H7 (cell line): ENCODE results near the gene ADORA3. TPM values are rescaled to one million over a fixed set of nuclear protein-coding genes. Genes with fewer than 3 reads are reported as not detected.
A peak's percentile ranks its signal among the peaks of the same experiment; 100 is the strongest.
"Not testable (repeated sequence)": the region's sequence is repeated elsewhere in the genome, so short reads cannot be mapped to it uniquely, and the experiment has no call there.

Experiments used
- DNase-seq: peaks from one replicate; pipeline ENCODE4 v3.0.0; 2012
- H3K27me3 ChIP-seq: 2 replicates; pipeline ENCODE4 v1.6.0; 2011; ENCODE audit warnings: mild to moderate bottlenecking, low read length; ENCODE audit not compliant: control insufficient read depth, insufficient read depth
- H3K36me3 ChIP-seq: replicated peaks from 2 replicates; pipeline ENCODE4 v1.5.1; 2011; ENCODE audit warnings: low read length; ENCODE audit not compliant: control insufficient read depth, insufficient read depth
- H3K4me3 ChIP-seq: 2 replicates; pipeline ENCODE4 v1.5.1; 2011; ENCODE audit warnings: low read depth, mild to moderate bottlenecking, control low read depth, low read length, moderate library complexity; ENCODE audit not compliant: insufficient read depth
- total RNA-seq: library from RNA; depleted of rRNA; stranded (reverse); fragments of >200 nt; shearing (Covaris generic); gene quantifications from 2 replicates; pipeline ENCODE4 v1.2.3, GENCODE V29; 2014; rRNA removed

Gene ADORA3
- not detected in 2 replicates for total RNA-seq

DNA sequence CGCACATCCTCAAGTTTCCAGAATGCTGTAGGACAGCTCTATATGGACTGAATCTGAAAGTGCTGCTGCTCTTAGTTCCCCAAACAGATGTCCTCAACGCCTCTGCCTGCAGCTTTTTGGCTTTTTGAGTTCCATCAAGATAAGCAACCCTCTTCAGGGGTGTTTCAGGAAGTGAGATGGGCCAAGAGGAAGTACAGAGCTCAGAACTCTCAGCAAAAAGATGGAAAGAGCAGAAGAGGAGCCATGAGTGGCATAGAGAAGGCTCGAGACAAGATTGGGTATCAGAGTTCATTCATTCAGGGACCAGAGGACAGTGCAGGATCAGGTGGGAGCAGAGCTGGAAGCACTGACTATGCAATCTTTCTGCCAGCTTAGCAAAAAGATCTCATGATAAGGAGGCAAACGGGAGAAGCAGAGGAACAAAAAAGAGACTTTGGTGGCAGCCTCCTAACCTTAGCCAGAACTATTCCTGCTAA is at the start of gene ADORA3, which contains the start of gene TMIGD3:
TSS of gene ADORA3 (minus strand) at position 49 of the 476 bp plus-strand sequence. CDS start 279 bp downstream, outside the sequence.
TSS of gene TMIGD3 (minus strand) at position 49 of the 476 bp plus-strand sequence. CDS start 279 bp downstream, outside the sequence.
- DNase-seq: no peak
- H3K36me3 ChIP-seq: no peaks in the 10 kb centered on the region
- H3K27me3 ChIP-seq: no peaks in the 10 kb centered on the region; the same call in 1 of the 2 replicates
- no peak within 1 kb of the TSS for H3K4me3 ChIP-seq

DNA sequence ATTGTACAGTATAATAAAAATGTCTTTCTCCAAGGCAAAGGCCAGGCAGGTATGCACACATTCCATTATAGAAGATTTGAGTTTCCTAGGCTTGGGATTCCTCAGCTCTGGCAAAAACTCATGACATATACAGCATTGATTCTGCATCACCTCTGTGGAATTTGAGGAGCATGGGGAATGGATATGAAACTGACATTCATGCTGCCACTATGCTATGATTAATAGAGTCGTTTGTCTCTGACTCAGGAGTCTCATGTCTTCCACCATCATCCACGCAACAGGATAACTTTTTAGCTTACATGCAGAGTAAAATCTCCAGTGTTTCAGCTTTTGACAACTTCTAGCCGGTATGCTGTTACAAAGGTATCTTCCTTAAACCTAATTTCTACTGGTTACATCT is 49.8 kb upstream of the ADORA3 start:
- no peak for DNase-seq
- no peak overlapping the region for H3K4me3 ChIP-seq
- no peaks in the 10 kb centered on the region for H3K27me3 ChIP-seq
- no peaks in the 10 kb centered on the region for H3K36me3 ChIP-seq

GRCh38 chr1:111552587-111552986 is 49.2 kb upstream of the ADORA3 start:
- Histone ChIP-seq H3K27me3 (no peaks in the 10 kb centered on the region), H3K36me3 (no peaks in the 10 kb centered on the region), H3K4me3 (no peak overlapping the region)
- DNase-seq: no peak

DNA sequence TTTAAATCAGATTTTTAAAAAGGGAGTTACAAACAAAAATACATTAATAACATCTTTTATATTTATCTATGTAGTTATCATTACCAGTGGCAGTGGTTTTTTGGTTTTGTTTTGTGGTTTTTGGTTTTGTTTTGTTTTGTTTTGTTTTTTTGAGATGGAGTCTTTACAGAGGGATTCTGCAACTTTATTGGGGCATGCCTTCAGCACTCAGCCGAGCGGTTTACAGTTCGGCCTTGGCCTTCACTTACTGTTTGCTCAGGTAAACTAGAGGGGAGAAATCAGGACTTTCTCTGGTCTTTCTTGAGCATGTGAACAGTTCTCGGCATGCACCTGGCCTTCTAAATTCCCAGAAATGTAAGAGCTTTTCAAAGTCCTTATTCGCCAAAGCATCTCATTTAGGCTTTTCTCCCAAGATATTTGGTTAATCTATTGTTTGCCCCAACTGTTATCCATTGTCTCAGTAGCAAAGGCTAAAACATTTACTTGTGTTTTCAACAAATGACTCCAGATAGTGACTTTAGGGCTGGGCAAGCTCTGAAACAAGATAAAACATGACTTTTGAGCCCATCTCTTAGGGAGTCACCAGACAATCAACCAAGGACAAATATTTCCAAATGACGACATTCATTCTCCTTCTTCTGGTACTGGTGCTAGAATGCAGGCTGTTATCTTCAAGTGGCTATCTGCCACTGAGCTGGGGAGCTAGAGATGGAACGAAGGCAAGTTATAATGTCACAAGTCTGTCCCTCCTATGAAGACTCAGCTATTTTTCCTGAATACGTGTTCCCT is 48.4 kb upstream of the ADORA3 start:
- DNase-seq: no peak
- H3K4me3 ChIP-seq: no peak overlapping the region
- no peaks in the 10 kb centered on the region for H3K36me3 ChIP-seq
- H3K27me3 ChIP-seq: no peaks in the 10 kb centered on the region

- H3K36me3 ChIP-seq, H3K27me3 ChIP-seq, H3K4me3 ChIP-seq, DNase-seq: not testable (repeated sequence)
Measured at GRCh38 chr1:111547786-111548185, 44.4 kb upstream of the ADORA3 start.

DNA sequence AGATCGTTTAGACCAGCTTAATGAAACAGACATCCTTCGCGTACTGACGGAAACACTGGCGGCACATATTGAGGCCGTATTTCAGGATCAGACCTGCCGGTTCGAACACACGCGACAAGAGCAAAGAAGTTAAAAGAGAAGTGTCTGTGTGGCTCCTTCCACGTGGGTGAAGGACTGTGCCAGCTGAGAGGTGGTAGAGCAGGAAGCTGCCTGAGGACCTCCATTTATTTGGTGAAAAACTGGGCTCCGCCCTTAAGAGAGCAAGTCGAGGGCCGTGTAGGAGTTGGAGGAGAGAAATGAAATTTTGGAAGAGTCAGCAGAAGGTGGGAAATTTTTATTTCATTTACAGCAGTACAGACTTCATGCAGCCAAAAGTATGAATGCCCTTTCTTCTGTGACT is 38.8 kb upstream of the ADORA3 start:
- H3K4me3 ChIP-seq: no peak overlapping the region; the same call in 1 of the 2 replicates
- no peaks in the 10 kb centered on the region; the same call in 1 of the 2 replicates for H3K27me3 ChIP-seq
- no peaks in the 10 kb centered on the region for H3K36me3 ChIP-seq
- no peak for DNase-seq

GRCh38 chr1:111541721-111542120 is 38.3 kb upstream of the ADORA3 start:
- peak; percentile 14 for DNase-seq
- no peaks in the 10 kb centered on the region for H3K36me3 ChIP-seq
- no peak overlapping the region for H3K4me3 ChIP-seq
- H3K27me3 ChIP-seq: no peaks in the 10 kb centered on the region; the same call in 1 of the 2 replicates

DNA sequence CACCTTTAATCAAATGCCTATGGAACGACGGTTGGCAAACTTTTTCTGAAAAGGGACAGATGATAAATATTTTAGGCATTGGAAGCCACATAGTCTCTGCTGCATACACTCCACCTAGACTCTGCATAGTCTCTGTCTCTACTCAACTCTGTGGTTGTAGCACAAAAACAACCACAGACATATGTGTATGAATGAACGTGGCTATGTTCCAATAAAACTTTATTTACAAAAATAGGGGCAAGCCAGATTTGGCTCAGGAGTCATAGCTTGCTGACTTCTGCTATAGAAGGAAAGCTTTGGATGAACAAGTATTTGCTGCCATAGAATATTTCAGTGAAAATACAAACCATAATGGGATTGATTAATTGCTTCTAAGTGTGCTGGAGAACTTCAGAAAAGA is 37.5 kb upstream of the ADORA3 start:
- no peaks in the 10 kb centered on the region; the same call in 1 of the 2 replicates for H3K27me3 ChIP-seq
- no peaks in the 10 kb centered on the region for H3K36me3 ChIP-seq
- H3K4me3 ChIP-seq: no peak overlapping the region
- no peak for DNase-seq

GRCh38 chr1:111538343-111539025 is 35.1 kb upstream of the ADORA3 start:
- H3K4me3 ChIP-seq: no peak overlapping the region
- DNase-seq: peak; percentile 19
- no peaks in the 10 kb centered on the region; the same call in 1 of the 2 replicates for H3K27me3 ChIP-seq
- H3K36me3 ChIP-seq: no peaks in the 10 kb centered on the region

DNA sequence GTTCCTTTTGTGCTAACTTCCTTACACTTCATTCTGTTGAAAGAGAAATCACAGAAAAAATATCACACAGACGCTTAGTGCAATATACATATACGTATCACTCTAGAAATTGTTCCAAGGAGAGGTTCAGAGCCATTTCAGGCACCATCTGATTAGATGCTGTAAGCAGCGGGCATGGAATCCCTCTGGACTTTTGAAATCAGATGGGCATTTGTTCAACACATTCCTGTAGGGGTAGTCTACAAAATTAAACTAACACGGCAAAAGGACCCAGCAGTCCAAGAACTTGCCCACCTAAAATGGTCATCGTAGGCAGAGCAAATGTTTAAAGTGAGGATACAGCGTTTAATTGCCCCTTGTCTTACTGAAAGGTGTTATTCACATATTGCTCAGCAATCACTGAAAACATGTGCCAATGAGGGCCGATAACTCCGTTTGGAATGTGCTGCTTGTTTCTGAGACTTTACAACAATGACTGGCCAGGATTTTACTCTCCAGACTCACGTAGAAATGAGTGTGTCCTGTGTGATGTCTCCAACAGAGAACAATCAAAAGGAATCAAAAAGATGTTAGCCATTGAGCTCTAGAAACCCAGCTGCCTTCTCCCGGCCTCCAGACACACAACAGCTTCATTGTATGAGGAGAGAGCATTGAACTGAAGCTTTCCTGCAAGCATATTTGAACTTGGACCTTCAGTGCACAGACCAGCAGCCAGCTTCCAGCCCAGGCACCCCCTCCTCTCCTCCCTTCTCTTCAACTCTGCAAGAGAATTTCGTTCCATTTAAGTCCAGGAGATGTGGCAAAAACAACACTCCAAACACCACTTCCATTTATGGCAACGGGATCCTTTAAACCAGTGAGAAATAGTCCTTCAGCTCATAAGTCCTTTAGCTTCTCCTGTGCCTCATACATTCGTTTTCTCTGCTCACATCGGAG is 32.1 kb upstream of the ADORA3 start:
- H3K4me3 ChIP-seq: no peak overlapping the region
- no peaks in the 10 kb centered on the region; the same call in 1 of the 2 replicates for H3K27me3 ChIP-seq
- no peak for DNase-seq
- H3K36me3 ChIP-seq: no peaks in the 10 kb centered on the region

GRCh38 chr1:111520053-111520452 is 16.6 kb upstream of the ADORA3 start:
- H3K36me3 ChIP-seq: no peaks in the 10 kb centered on the region
- H3K27me3 ChIP-seq: no peaks in the 10 kb centered on the region
- no peak for DNase-seq
- H3K4me3 ChIP-seq: no peak overlapping the region

DNA sequence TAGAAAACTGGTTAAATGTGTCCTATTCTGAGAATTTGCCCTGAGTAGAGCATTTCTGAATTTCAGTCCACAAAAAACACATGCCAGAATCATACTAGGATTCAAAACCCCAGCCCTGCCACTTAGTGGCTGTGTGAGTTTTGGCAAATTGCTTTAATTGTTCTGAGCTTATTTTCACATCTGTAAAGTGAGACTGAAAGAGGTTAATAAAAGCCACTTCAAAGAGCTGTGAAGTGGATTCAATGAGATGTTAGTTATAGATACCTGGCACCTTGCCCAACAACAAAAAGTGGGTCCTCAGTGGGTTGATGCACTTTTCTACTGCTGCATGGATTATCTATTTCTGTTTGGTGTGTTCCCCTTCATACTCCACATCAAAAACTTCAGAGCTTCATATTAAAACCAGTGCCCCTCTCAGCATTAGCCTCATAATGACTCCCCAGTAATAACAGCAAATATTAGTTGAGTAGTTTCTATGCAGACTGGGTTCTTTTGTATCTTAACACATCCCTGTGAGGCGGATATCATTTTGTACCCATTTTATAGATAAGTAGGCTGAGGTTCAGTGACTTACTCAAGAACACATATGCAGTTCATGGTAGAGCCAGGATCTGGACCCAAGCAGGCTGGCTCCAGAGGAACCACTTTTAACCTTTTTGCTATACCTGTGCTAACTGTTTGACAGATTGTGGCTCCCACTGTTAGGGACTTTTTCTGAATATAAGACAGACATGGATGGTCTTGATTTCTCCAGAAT is 14.2 kb upstream of the ADORA3 start:
- H3K4me3 ChIP-seq: no peak overlapping the region

DNA sequence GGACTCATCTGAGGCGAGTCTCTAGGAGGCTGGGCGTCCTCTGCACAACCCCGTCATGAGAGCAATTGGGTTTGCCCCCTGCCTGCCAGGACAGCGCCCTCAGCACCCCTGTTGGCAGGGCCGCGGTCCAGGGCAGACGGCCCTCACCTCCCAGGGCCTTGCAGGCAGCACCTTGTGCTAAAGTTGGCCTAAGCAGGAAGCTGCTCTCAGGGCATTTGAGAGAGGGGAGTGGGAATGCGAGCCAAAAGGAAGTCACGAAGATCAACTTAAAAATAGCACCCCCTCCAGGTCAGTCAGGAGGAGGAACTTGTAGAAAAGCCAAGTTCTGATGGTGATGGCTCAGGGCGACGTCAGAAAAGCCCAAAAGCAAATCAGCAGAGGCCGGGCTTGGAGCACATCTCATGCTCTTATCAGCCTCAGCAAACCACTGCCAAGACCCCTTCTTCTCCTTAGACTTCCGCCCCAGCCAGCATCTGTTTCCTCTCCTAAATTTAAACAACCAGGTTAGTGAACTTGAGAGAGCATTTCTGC is 12.6 kb upstream of the ADORA3 start:
- peak; percentile 78 for DNase-seq
- peak overlapping the region; percentile 17; the same call in 1 of the 2 replicates for H3K4me3 ChIP-seq
- H3K36me3 ChIP-seq: no peaks in the 10 kb centered on the region
- no peaks in the 10 kb centered on the region for H3K27me3 ChIP-seq

More for the DNA sequence above, 14.2 kb upstream of the ADORA3 start:
- Histone ChIP-seq H3K27me3 (no peaks in the 10 kb centered on the region), H3K36me3 (no peaks in the 10 kb centered on the region)
- no peak for DNase-seq
